VCaP (cell line): ENCODE data around the gene CFAP410.

Experiments used
- H3K27ac ChIP-seq: fragments of 450-650 bp; 2 replicates; pipeline ENCODE4 v1.5.1; 2017
- TF ChIP-seq, protein P1 (sequence below): fragments of 450-650 bp; conservative IDR thresholded peaks from 2 replicates; pipeline ENCODE4 v1.5.1; 2017; ENCODE audit warnings: mild to moderate bottlenecking, moderate library complexity

Gene CFAP410

DNA sequence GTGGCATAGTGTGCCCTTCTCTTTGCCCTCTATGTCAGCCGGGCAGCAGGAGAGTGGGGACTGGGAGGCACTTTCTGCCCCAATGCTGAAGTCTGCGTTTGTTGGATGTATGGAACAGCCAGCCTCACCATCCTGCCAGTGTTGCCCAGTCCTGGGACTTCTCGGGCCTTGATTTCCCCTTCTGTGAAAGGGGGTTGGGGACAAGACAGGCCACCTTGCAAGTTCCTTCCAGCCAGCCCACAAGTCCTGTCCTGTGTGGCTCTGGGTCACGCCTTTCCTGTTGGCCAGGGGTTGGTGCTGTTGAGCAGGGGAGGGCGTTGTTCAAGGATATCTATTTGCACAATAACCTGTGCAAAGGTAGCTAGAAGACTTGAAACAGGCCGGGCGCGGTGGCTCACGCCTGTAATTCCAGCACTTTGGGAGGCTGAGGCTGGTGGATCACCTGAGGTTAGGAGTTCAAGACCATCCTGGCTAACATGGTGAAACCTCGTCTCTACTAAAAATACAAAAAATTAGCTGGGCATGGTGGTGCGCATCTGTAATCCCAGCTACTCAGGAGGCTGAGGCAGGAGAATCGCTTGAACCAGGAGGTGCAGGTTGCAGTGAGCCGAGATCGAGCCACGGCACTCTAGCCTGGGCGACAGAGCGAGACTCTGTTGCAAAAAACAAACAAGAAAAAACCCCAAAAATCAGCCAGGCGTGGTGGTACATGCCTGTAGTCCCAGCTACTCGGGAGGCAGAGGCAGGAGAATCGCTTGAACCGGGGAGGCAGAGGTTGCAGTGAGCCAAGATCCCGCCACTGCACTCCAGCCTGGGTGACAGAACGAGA, 36.4 kb downstream of the CFAP410 start:
- TF ChIP-seq, protein P1, sequence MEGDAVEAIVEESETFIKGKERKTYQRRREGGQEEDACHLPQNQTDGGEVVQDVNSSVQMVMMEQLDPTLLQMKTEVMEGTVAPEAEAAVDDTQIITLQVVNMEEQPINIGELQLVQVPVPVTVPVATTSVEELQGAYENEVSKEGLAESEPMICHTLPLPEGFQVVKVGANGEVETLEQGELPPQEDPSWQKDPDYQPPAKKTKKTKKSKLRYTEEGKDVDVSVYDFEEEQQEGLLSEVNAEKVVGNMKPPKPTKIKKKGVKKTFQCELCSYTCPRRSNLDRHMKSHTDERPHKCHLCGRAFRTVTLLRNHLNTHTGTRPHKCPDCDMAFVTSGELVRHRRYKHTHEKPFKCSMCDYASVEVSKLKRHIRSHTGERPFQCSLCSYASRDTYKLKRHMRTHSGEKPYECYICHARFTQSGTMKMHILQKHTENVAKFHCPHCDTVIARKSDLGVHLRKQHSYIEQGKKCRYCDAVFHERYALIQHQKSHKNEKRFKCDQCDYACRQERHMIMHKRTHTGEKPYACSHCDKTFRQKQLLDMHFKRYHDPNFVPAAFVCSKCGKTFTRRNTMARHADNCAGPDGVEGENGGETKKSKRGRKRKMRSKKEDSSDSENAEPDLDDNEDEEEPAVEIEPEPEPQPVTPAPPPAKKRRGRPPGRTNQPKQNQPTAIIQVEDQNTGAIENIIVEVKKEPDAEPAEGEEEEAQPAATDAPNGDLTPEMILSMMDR: peak; percentile 65
- H3K27ac ChIP-seq: peak overlapping the region; percentile 97

DNA sequence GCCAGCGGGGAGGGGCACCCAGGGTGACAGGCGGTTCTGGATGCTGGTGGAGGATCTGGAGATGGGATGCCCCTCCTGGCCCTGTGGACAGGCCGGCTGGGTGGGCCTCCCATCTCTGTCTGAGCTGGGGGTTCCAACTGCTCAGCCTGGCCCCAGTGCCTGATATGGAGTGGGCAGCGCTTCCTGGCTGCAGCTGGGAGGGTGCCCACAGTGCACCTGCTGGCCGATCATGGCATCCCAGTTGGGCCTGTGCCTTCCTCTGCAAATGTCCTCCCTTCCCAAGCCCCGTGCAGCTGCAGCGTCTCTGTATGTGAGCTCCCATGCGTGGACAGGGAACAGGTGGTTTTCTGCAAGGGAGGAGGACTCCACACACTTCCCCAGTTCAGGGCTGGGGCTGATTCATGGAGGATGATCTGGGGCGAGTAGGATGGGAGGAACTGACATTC, 37.2 kb downstream of the CFAP410 start:
- TF ChIP-seq, protein P1: no peak
- H3K27ac ChIP-seq: peak overlapping the region; percentile 97

DNA sequence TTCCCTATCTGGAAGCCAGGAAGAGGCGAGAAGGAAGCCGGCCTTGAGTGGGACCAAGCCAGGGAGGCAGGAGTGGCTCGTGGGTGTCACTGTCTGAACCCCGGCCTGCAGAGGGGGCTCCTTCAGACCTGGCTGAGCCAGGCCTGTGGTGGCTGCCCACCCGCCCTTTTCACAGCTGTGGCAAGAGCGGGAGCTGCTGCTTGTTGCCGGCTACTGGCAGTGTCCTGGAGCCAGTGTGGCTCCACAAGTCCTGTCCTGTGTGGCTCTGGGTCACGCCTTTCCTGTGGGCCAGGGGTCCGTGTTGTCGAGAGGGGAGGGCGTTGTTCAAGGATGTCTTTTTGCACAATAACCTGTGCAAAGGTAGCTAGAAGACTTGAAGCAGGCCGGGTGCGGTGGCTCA, 38.0 kb downstream of the CFAP410 start:
- TF ChIP-seq, protein P1: no peak
- H3K27ac ChIP-seq: peak overlapping the region; percentile 97

DNA sequence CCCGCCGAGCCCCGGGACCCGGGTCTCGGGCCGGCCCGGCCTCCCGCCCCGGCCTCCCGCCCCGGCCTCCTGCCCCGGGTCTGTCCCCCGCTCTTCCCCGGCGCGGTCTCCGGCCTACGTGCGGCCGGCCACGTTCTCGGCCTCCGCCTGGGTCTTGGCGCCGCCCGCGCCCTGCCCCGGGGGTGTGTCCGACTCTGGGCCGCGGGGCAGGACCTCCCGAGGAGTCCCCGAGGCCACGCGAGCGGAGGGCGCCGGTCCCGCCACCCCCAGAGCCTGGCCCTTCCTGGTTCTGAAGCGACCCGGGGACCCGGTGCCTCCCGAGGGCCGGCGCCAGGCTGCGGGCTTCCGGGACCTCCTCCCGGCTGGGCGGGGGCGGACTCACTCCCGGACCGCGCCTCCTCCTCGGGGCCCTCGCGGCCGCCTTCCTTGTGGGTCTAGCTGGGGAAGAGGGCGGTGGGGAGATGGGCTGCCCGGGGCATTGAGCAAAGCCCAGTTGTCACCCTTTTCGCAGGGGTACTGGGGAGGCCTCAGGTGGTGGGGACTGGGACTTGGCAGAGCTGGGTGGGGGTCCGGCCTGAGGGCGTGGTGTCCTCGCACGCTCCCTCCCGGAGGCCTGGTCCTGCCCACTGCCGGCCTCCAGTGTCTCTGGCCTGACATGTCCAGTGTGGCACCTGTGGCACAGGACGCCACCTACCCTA, 38.8 kb downstream of the CFAP410 start:
- peak overlapping the region; percentile 97 for H3K27ac ChIP-seq

DNA sequence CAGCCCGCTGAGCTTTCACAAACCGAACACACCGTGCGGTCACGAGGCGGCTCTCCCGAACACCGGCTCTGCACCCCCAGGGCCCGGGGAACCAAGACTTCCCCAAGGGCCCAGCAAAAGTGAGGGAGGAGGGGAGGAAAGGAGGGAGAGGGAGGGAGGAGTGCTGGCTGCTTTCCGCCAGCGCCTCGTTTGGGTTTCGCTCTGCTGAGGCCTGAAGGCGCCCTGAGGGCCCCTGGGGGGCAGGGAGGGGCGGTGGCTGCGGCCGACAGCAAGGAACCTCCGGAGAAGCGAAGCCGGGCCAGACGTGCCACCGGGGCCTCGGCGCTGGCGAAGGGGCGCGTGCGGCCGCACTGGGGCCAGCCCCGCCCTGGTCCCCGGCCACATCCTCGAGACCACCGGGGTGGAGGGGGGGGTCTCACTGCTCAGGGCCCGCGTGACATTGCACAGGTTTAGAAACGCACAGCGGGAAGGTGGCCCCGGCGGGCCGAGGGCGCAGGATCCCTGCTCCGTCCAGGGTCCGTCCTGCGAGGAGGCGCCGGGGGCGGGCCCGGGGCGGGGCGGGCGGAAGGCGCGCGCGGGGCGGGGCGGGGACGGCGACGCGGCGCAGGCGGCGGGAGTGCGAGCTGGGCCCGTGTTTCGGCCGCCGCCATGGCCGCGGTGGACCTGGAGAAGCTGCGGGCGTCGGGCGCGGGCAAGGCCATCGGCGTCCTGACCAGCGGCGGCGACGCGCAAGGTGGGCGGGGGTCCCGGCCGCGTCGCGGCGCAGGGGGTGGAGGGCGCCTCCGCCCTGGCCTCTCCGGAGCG, 39.5 kb downstream of the CFAP410 start, which contains the start of gene PFKL:
Gene PFKL (plus strand): TSS at position 596 of the 804 bp plus-strand sequence. CDS start 53 bp downstream, at position 649.
- peak within 1 kb of the TSS; percentile 97 for H3K27ac ChIP-seq
- TF ChIP-seq, protein P1: no peak; the same call in 1 of the 2 replicates

More for the DNA sequence above, 38.8 kb downstream of the CFAP410 start:
- TF ChIP-seq, protein P1: 0 out of 2 replicates have a peak, but pooled peaks have one; percentile 15

DNA sequence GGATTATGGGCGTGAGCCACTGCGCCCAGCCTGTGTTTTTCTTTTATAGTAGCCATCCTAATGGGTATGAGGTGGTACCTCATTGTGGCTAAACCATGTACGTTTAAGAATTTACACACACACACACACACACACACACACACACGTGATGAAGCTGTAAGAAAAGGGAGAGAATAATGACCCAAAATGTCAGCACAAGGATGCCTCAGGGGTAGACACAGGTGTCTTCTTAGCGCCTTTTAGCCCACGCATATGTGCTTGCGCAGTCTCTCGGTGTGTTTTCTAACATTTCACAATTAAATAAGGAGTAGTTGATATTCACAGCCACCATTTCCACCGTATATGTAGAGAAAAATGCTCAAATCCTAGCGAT, 40.1 kb downstream of the CFAP410 start:
- peak overlapping the region; percentile 97 for H3K27ac ChIP-seq
- TF ChIP-seq, protein P1: no peak
